D721Med (cell line): ENCODE measurements around the gene SNX7.
A peak's percentile ranks its signal among the peaks of the same experiment; 100 is the strongest.

ENCODE experiments used
- DNase-seq: peaks from one replicate; pipeline ENCODE4 v3.0.0; 2011; ENCODE audit warnings: low spot score; ENCODE audit not compliant: insufficient read length
- FAIRE-seq: peaks from 2 replicates; lab custom pipeline; 2011; peaks lifted over from hg19 to GRCh38; lab: Jason Lieb, UNC
- CTCF ChIP-seq: IDR thresholded peaks from 2 replicates; pipeline ENCODE4 v1.5.1; 2012; ENCODE audit warnings: mild to moderate bottlenecking, control low read depth; ENCODE audit not compliant: insufficient read depth; ENCODE audit errors: missing control alignments

Gene SNX7

GRCh38 chr1:98761219-98761865 is 99.8 kb downstream of the SNX7 start:
- TF ChIP-seq CTCF = peak; percentile 36
- DNase-seq (no peak), FAIRE-seq (no peak)

GRCh38 chr1:98763488-98764150 is 102.1 kb downstream of the SNX7 start:
- FAIRE-seq (no peak), DNase-seq (no peak)
- no peak for TF ChIP-seq CTCF

- FAIRE-seq = no peak
Measured at GRCh38 chr1:98764485-98764884, 103.0 kb downstream of the SNX7 start.

GRCh38 chr1:98766255-98766654 is 104.7 kb downstream of the SNX7 start:
- FAIRE-seq = no peak
- TF ChIP-seq CTCF = no peak
- no peak for DNase-seq

More at GRCh38 chr1:98764485-98764884, 103.0 kb downstream of the SNX7 start:
- DNase-seq = no peak
- TF ChIP-seq CTCF = no peak

- DNase-seq (no peak), FAIRE-seq (no peak)
- TF ChIP-seq CTCF = no peak
Measured at GRCh38 chr1:98769162-98769561, 107.6 kb downstream of the SNX7 start.

- FAIRE-seq = no peak
- no peak for DNase-seq
- no peak for TF ChIP-seq CTCF
Measured at GRCh38 chr1:98781906-98782305, 120.4 kb downstream of the SNX7 start.

GRCh38 chr1:98783821-98784220 is 122.3 kb downstream of the SNX7 start:
- no peak for FAIRE-seq
- DNase-seq = no peak
- no peak for TF ChIP-seq CTCF
